GM19395 (cell line): ENCODE measurements around the gene TMPRSS11E.
"Not testable (repeated sequence)": the region's sequence is repeated elsewhere in the genome, so short reads cannot be mapped to it uniquely, and the experiment has no call there.

Experiments used
- ATAC-seq: cut with Tn5 transposase; IDR thresholded peaks from one replicate; pipeline ENCODE4 v1.9.1; 2021; ENCODE audit warnings: mild to moderate bottlenecking, moderate library complexity; ENCODE audit not compliant: unreplicated experiment

Gene TMPRSS11E, protein sequence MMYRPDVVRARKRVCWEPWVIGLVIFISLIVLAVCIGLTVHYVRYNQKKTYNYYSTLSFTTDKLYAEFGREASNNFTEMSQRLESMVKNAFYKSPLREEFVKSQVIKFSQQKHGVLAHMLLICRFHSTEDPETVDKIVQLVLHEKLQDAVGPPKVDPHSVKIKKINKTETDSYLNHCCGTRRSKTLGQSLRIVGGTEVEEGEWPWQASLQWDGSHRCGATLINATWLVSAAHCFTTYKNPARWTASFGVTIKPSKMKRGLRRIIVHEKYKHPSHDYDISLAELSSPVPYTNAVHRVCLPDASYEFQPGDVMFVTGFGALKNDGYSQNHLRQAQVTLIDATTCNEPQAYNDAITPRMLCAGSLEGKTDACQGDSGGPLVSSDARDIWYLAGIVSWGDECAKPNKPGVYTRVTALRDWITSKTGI

DNA sequence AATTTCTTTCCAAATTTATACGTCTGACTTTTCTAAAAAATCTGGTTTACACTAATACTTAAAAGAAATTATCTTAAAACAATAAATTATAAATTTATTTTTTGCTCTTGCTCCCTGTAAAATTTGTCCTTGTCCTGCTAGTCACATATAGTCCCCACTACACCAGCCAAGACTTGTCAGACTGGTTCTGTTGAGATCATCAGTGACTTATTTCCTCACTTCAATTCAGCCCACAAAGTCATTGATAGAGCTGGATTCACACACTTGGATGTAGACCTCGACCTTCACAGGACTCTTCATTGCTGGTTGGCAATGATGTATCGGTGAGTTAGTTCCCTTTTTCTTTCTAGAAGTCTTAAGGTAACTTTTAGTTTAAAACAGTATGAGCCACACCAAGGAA, at the start of gene TMPRSS11E:
Gene TMPRSS11E (plus strand): TSS at position 263 of the 400 bp plus-strand sequence. CDS start 50 bp downstream, at position 313.
- ATAC-seq, result no peak

DNA sequence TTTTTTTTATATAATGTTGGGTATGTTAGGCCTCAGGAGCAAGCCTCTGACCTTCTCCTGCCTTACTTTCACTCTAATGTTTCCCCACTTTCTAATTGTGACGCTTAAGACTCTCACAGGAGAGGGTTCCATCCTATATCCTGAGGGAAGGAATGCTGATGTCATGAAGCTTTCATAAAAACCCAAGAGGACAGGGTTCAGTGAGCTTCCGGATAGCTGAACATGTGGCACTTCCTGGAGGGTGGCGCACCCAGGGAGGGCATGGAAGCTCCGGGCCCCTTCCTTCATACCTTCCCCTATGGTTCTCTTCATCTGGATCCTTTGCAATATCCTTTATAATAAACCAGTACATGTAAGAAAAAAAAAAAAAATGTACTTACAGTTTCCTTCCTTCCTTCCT, 48.0 kb upstream of the TMPRSS11E start:
- no peak for ATAC-seq

DNA sequence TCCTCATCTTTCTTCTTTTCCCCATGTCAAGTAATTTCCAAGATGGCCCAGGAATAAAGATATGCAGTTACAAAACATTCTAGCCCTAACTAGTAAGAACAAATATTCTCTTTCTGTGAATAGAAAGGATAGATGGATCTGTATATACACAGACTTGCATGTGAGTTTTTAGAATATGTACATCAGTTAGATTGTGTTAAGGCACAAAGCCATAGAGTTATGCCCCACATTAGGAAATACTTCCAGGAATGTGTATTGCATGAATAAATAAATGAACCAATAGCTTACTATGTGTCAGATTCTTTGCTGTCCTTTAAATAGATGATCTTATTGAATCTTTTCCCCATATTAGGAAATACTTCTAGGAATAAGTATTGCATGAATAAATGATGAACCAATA, 46.0 kb upstream of the TMPRSS11E start:
- no peak for ATAC-seq

DNA sequence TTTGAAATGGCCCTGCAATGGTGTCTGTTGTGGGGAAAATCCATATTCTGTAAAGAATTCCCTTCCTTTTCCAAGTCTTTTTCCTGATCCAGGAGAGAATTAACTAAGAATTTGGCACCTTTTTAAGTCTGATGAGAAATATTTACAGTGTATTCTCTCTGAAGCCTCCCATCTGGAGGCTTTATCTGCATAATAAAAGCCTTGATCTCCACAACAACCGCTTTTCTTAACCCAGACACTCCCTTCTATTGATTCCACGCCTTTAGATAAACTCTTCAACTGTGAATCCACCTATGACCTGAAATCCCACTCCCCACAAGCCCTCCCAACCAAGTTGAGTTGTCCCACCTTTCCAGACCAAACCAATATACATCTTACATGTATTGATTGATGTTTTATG, 43.1 kb upstream of the TMPRSS11E start:
- no peak for ATAC-seq

DNA sequence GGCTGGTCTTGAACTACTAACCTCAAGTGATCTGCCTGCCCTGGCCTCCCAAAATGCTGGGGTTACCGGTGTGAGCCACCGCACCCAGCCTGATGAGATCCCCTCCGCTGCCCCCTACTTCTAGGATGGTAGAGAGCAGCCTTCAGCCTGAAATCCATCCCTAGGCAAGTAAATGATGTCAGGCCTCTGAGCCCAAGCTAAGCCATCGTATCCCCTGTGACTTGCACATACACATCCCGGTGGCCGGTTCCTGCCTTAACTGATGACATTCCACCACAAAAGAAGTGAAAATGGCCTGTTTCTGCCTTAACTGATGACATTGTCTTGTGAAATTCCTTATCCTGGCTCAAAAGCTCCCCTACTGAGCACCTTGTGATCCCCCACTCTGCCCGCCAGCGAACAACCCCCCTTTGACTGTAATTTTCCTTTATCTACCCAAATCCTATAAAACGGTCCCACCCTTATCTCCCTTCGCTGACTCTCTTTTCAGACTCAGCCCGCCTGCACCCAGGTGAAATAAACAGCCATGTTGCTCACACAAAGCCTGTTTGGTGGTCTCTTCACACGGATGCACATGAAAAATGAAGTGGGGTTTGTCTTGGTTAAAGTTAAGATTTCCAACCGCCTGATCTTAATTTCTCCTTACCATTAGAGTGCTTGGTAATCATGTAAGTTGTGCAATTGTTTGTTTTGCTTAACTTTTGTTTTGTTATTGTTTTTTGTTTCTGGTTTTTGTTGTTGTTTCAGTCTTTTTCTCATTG, 41.4 kb upstream of the TMPRSS11E start:
- not testable (repeated sequence) for ATAC-seq

DNA sequence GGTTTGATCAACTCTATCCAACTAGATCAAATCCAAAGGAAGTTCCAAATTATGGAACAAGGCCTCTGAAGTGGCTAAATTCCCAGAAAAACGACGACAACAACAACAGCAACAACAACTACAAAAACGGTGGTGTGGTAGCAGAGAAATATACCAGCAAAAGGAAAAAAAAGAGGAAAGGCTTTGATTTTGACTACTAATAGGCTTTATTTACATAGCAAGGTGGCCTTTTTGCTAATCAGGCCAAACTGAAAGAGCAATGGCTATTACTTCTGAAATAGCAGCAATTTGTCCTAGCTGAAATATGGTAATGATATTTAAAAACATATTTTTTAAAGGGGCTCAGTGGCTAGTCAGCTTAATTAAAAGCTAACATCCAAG, 40.8 kb upstream of the TMPRSS11E start:
- no peak for ATAC-seq

DNA sequence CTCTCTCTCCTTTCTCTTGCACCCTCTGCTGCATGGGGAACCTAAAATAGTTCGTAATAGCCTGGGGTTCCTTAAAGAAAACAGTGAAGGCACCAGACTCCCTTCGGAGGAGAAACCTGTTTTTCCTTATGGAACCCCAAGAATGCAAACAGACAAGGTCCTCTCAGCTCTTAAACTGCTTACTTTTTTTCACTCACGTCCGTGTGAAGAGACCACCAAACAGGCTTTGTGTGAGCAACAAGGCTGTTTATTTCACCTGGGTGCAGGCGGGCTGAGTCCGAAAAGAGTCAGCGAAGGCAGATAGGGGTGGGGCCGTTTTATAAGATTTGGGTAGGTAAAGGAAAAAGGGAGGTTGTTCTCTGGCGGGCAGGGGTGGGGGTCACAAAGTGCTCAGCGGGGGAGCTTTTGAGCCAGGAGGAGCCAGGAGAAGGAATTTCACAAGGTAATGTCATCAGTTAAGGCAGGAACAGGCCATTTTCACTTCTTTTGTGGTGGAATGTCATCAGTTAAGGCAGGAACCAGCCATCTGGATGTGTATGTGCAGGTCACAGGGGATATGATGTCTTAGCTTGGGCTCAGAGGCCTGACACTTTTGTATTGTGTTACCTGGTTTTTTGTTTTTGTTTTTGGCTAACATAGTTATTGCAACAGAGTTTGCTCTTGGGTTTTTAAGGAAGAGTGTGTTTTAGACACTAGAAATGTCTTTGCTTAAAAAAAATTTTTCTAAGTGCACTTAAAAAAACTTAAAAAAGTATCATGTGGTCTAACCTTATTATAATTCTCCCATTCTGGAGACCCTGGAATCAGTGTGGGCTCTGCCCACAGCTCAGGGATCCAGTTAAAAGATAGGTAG, 40.0 kb upstream of the TMPRSS11E start:
- not testable (repeated sequence) for ATAC-seq

DNA sequence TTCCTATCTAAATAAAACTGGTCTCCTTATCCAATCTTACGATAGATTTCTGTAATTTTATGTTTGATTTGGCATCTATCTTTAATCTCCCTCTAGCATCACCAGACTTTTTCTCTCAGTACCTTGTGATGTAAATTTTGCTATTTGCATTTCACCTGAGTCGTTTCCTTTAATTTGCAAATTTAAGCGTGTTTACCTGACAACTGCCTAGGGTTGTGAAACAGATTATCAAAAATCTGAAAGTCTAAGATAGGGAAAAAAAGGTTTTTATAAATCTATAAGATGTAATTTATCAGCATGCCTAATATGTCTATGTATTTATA, 39.4 kb upstream of the TMPRSS11E start:
- no peak for ATAC-seq

DNA sequence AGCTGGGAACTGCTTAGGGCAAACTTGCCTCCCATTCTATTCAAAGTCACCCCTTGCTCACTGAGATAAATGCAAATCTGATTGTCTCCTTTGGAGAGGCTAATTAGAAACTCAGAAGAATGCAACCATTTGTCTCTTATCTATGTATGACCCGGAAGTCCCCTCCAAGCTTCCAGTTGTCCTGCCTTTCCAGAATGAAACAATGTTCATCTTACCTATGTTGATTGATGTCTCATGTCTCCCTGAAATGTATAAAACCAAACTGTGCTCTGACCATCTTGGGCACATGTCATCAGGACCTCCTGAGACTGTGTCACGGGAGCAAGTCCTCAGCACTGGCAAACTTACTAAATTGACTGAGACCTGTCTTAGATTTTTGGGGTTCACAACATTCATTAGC, 37.1 kb upstream of the TMPRSS11E start:
- ATAC-seq, result no peak

DNA sequence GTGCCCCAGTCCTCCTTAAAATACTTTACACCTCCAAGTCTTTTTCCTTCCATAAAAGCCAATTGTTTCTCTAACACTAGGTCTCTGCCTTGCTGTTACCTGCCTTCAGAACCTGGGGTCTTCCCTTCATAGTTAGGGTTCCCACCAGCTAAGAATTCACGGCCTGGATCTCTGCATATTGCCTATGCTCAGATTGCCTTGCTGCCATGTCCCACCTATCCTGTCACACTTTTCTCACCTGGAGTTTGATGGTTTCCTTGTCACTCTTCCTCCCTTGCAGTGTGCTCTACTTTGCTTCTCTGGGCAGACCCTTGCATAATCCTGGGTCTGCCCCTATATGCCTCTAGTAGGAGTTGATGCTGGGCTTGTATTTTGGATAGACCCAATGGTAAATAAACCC, 36.6 kb upstream of the TMPRSS11E start:
- ATAC-seq, result no peak

DNA sequence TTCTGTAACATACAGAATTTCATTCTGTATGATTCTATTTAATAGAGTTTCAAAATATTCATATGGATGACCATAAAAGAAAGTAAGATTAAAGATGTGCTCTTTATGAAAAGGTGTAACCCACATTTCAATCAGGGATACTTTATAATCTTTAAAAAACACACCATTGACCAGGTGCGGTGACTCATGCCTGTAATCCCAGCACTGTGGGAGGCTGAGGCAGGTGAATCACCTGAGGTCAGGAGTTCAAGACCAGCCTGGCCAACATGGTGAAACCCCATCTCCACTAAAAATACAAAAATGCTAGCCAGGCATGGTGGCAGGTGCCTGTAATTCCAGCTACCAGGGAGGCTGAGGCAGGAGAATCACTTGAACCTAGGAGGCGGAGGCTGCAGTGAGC, 35.2 kb upstream of the TMPRSS11E start:
- not testable (repeated sequence) for ATAC-seq

DNA sequence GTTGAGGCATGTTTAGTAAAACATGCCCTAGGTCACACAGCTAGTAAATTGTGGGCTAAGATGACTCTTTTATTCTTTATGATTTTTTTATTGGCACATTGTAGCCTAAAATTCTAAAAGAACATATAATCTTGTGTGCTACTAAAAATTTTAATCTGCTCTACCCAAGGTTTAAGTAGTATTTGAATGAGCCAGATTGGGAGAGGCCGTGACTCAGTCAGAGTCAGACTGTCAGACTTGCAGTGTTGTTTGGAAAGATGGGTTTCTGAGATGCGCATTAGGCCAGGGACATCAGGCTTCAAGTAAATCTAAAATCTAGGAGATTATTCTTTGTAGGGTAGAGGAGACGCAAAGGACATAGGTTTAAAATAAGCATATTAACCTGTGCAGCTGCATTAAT, 30.7 kb upstream of the TMPRSS11E start:
- no peak for ATAC-seq

DNA sequence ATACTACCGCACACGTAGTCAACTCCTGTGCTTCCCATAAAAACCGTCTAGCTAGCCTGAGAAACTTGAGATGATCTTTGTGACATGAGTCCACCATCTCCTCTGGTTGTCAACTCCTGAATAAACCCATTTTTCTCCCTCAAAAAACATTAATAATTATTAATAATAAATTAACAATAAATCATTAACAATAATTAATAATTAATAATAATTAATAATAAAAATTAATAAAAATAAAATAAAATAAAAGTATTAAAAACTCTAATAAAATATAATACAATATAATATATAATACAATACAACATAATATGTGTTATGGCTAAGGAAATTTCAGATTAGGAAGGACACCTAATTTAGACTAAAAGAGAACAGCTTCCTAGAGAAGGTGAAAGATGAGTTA, 20.7 kb upstream of the TMPRSS11E start:
- no peak for ATAC-seq

DNA sequence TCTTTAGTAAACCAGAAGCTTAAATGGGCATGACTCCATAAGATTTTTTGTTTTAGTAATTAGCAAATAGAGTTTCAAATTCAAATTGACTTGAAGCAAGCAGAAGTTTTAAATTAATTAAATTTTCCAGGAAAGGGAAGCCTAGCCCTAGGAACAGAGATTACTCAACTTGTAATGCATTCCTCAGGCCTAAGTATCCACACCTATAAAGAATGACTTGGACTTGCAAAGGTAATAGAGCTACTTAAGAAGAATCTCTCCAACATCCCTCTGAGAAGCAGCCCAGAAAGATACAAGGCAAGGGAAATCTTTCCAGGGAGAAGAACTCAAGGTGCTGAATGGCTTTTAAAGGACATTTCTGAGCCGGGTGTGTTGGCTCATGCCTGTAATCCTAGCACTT, 16.9 kb upstream of the TMPRSS11E start:
- ATAC-seq, result no peak

DNA sequence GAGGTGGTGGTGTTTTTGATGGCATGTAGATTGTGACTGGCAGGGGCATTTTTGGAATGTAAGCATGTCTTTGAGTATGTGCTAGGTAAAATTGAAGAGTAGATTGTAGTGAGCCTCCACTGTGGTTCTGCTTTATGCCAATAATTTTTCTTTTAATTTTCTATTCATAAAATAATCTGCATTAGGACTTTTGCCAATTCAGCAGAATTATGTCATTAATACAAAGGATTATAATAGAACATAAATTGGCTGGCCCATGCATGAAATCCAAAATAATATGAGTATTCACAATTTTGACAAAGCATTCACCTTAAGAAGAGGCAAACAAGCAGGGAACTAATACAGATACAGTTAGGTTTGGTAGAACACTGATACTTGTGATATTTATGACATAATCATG, 14.9 kb upstream of the TMPRSS11E start:
- no peak for ATAC-seq

DNA sequence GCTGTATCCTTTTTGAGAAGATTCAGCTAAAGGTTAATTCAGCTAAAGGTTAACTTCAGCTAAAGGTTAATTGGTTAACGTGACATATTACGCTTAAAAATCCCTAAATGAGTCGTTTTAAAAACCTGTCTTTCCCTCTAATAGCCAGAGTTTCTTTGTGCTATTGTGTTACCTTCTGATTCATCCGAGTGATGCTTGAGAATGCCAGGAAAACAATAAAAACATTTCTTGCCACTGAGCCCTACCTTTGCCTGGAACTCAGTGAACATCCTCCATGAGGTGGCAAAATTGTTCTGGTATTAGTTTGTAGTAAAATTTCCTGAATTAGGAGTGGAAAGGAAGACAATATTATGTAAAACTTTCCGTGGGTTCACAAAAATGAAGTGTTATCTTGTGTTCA, 13.7 kb upstream of the TMPRSS11E start:
- no peak for ATAC-seq

DNA sequence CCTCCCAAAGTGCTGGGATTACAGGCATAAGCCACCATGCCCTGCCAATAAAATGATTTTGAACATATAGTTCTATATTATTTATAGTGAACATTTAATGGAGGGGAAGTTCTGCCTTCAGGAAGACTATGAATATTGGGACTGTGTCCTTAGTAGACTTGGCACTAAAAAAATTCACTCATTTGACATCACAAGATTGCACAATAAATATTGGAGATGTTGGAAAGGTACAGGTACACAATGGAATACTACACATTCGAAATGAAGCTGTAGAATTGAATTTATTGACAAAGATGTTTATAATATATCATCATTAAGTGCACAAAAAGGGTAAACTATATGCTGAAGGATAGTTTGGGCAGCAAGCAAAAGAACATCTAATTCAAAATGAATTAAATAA, 13.0 kb upstream of the TMPRSS11E start:
- no peak for ATAC-seq

DNA sequence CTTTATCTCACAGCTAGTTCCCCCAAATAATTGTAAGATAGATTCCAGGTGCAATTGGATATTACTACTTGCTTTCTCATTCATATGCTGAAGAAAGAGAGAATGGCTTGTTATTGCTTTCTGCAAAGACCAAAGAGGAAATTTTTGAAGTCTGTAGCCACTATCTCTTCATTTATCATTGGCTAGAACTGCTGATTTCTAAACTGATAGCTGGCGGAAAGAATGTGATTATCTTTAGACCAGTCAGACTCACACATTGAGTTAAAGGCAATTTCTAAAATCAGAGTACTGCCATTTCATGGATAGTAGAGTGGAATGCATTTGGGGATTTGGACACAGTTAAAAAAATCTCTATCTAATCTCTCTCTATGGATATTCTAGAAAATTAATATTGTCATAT, 12.4 kb upstream of the TMPRSS11E start:
- no peak for ATAC-seq

DNA sequence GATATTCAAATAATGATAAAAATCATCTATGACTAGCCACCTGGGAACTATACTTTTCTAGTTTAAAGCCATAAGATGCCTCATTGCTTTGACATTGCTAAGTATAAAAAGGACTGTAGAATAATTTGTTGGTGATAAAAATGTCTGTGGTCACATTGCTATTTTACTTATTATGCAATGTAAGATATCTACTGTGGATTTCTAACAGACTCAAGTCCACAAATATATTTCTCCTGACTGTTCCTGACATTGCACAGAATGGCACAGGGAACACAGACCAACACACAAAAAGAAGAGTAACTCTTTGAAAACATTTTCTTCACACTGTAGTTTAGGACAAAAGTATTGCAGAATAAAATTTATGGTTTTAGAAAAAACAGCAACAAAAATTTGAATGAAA, 2.2 kb upstream of the TMPRSS11E start:
- ATAC-seq, result no peak

DNA sequence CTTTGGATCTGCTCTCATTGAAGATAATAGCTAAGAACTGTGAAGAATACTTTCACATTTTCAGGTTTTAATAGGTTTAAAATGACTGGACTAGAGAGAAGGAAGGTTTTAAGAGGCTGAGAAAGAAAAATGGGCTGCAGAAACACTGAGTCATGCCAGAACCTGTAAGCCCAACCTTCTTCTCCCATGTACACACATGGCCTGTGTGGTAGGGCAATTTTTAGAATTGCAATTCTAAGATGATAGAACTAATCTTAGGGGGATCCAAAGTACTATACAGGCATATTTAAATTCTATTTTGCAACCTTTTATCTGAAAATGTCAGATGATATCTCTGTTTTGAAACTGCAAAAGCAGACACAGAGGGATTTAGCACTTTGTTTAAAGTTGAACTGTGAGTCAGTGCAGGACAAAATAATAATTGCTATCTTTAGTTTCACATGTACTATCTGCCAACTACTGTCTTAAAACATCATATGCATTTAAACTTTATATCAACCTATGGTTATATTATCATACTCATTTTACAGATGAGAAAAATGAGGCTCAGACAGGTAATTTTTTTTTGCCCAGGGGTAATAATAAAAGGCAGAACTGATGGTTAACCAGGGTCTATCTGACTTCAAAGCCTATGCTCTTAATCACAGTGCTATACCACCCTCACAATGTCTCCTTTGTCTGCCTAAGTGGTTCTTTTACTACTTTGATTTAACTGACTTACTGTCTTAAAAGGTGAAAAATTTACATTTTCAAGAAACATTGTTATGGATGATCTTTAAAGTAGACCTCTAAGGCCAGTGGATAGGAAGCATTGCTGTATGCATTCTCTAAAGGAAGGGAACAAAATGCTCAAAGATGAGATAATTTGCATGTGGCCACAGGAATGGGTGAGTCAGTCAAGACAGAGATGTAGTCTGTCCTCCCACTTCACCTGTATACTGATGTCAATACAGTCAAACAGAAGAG, 4.3 kb downstream of the TMPRSS11E start:
- ATAC-seq, result peak; percentile 74
